ENCODE results near the gene PNMA6A.
"Not testable (repeated sequence)": the region's sequence is repeated elsewhere in the genome, so short reads cannot be mapped to it uniquely, and the experiment has no call there.

PNMA6A gene

DNA sequence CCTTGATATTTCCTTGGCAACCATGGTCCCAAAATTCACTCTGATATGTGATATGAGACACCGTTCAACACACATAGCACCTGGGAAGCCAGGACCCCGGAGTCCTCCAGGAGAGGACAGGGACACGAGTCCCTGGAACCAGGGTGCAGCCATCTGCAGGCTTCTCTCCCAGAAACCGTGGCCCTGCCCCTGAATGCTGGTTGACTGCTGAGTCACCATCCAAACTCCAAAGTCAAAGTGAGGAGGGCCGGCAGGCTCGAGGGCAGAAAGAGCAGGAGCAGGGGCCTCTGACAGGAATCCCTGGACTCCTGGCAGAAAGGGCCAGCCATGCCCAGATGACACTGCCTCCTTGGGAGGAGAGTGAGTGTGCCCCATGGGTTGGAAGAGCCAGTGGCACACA lies 6.9 kb upstream of the PNMA6A start:
- TF ChIP-seq, protein P1, sequence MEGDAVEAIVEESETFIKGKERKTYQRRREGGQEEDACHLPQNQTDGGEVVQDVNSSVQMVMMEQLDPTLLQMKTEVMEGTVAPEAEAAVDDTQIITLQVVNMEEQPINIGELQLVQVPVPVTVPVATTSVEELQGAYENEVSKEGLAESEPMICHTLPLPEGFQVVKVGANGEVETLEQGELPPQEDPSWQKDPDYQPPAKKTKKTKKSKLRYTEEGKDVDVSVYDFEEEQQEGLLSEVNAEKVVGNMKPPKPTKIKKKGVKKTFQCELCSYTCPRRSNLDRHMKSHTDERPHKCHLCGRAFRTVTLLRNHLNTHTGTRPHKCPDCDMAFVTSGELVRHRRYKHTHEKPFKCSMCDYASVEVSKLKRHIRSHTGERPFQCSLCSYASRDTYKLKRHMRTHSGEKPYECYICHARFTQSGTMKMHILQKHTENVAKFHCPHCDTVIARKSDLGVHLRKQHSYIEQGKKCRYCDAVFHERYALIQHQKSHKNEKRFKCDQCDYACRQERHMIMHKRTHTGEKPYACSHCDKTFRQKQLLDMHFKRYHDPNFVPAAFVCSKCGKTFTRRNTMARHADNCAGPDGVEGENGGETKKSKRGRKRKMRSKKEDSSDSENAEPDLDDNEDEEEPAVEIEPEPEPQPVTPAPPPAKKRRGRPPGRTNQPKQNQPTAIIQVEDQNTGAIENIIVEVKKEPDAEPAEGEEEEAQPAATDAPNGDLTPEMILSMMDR (IDR thresholded peaks at IDR 0.05; ENCODE audit: extremely low read depth, missing control alignments) = no peak

DNA sequence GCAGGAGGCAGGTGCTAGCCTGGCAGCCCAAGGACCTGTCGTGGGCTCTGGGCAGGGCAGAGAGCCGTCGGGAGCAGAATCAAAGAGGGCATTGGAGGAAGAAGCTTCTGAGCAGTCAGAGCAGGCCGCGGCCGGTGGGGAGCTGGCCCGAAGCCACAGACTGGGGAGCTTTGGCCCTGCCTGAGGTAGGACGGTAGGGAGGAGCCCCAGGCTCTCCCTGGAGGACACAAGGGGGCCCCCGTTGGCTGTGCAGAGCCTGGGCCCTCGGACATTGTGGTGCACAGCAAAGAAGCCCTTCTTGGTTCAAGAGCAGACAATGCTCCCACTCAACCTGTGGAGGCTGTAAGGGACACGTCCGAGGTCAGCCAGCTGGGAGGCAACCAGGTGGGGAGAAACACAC lies 5.9 kb upstream of the PNMA6A start:
- not testable (repeated sequence) for DNase-seq (ENCODE audit: low spot score)

More for the DNA sequence above, 6.9 kb upstream of the PNMA6A start:
- no peak for DNase-seq (ENCODE audit: low spot score)

DNA sequence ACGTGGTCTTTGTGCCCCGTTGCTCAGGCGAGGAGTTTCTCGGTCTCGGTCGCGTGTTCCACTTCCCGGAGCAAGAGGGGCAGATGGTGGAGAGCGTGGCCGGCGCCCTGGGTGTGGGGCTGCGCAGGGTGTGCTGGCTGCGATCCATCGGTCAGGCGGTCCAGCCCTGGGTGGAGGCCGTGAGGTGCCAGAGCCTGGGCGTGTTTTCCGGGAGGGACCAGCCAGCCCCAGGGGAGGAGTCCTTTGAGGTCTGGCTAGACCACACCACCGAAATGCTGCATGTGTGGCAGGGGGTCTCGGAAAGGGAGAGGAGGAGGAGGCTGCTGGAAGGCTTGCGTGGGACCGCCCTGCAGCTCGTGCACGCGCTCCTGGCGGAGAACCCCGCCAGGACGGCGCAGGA lies 1.1 kb downstream of the PNMA6A start:
- not testable (repeated sequence) for DNase-seq (ENCODE audit: low spot score)

DNA sequence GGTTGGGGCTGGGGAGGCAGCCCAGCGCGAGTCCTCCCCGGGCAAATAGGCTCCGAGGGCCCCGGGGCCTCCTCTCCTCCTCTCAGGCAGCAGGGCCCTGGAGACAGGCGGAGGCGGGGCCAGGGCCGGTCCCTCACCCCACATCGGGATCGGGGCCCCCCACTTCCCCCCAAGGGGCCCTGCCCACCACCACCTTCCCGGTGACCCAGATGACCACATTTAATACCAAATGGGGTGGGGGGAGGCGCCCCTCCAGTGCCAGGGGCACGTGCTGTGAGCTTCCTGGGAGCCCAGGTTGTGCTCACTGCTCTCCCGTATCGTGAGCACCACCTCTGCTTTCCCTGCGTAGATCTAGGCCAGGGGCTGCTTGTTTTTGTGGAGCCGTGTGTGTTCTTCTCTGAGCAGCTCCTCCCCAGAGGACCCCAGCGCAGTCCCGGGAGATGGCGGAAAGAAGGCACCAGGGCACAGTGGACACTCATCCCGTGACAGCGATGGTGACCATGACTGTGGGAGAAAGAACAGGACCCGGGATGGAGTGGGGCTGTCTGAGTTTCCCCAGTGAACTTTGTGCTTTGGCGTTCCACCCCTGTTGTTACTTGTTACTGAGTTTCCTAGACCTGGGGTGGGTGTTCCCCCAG lies 2.1 kb downstream of the PNMA6A start:
- no peak for DNase-seq (ENCODE audit: low spot score)
- TF ChIP-seq, protein P1 (IDR thresholded peaks at IDR 0.05; ENCODE audit: extremely low read depth, missing control alignments) = no peak

DNA sequence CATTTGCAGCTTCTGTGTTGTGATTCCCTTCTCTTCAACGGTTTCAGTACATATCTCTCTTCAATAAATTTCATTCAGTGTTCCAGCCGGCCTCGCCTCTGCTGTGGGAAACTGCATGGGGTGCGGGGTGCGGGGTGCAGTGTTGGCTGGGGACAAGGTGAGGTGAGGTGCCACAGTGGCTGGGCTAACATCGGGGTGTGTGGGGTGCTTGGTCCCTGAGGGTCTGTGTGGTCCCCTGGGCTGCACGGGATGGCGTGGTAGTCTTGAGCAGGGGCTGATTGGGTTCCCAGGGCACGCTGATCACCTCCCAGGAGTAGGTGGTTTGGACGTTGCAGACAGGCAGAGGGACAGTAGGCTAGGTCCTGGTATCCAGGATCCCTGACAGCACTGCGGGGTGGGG lies 2.7 kb downstream of the PNMA6A start:
- no peak for DNase-seq (ENCODE audit: low spot score)
- TF ChIP-seq, protein P1 (IDR thresholded peaks at IDR 0.05; ENCODE audit: extremely low read depth, missing control alignments) = no peak

DNA sequence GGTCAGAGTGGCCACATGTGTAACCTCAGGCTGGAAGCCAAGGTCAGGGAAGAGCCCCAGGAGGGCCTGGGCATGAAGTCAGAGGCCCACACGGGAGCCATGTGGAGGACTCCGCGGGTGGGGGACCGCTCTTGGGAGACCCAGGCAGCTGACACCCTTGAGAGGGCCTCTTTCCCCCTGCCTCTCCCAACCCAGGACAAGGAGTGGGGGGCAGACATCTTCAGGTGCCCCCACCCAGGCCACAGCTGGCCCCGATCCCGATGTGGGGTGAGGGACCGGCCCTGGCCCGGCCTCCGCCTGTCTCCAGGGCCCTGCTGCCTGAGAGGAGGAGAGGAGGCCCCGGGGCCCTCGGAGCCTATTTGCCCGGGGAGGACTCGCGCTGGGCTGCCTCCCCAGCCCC lies 3.1 kb downstream of the PNMA6A start:
- no peak for DNase-seq (ENCODE audit: low spot score)
- TF ChIP-seq, protein P1 (IDR thresholded peaks at IDR 0.05; ENCODE audit: extremely low read depth, missing control alignments) = no peak

DNA sequence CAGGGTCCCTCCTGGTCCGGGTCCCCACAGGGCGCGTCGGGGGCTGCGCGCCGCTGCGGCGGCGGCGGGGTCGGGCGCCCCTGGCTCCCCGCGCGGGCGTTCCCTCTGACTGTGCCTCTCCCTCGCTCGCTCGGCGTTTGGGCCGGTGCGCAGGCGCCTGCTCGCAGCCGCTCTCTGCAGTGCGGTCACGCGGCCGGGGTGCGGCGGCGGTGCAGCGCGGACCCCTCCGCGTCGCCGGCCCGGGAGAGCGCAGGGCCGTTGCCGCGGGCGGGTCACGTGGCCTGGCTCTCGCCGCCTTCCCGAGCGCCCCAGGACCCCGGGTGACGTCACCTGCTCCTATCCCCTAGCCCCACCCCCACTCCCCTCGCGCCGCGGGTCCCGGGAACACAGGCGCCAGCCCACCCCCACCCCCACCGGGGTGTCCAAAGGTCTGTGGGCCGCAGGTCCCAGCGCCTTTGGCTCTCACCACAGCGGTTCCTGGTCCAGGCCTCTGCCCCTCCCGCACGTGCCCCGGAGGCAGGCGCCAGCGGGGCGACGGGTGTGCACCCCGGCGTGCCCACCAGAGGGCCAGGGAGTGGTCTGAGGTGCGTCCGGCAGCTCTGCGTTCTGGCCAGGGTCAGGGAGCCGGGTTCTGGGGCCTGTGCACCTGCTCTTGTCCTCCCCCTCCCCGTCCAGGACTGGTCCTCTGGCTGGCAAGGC lies 5.3 kb downstream of the PNMA6A start:
- not testable (repeated sequence) for DNase-seq (ENCODE audit: low spot score)

DNA sequence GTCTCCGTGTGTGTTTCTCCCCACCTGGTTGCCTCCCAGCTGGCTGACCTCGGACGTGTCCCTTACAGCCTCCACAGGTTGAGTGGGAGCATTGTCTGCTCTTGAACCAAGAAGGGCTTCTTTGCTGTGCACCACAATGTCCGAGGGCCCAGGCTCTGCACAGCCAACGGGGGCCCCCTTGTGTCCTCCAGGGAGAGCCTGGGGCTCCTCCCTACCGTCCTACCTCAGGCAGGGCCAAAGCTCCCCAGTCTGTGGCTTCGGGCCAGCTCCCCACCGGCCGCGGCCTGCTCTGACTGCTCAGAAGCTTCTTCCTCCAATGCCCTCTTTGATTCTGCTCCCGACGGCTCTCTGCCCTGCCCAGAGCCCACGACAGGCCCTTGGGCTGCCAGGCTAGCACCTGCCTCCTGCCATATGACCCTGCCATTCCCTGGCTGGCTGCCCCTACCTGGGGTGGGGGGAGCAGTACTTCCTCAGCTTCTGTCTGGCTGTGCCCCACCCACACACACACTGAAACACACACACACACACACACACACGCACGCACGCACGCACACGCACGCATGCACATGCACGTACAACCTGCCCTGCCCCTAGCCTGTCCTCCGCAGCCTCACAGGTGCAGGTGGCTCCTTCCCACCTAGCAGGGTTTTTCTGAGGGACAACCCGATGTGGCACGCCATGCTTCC lies 11.1 kb downstream of the PNMA6A start:
- not testable (repeated sequence) for DNase-seq (ENCODE audit: low spot score)

DNA sequence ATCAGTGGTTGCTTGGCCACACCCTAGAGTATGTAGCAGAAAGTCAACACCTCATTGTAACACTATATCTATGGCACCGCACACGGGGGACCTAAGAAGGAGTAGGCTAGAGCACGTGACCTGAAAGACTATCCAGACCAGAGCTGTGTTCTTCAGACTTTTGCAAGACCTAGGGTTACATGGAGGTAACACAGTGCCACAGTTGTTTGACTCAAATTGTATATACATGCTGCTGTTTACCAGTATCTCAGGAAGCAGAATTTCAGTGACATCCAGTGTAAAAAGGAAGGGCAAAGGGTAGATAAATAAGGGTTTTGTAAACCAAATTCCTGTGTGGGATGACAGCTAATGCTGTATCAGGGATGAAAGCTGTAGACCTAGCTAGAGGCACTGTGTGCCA lies 30.2 kb downstream of the PNMA6A start:
- TF ChIP-seq, protein P1 (IDR thresholded peaks at IDR 0.05; ENCODE audit: extremely low read depth, missing control alignments) = no peak
- DNase-seq (ENCODE audit: low spot score) = no peak

DNA sequence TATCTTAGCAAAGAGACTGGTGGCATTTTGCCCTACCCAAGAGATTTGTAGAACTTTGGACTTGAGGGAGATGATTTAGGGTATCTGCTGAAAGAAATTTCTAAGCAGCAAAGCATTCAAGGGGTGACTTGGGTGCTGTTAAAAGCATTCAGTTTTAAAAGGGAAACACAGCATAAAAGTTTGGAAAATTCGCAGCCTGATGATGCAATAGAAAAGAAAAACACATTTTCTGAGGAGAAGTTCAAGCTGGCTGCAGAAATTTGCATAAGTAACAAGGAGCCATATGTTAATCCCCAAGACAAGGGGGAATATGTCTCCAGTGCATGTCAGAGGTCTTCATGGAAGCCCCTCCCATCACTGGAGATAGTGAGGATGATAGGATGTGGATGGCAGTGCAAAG lies 32.7 kb downstream of the PNMA6A start:
- DNase-seq (ENCODE audit: low spot score) = not testable (repeated sequence)

DNA sequence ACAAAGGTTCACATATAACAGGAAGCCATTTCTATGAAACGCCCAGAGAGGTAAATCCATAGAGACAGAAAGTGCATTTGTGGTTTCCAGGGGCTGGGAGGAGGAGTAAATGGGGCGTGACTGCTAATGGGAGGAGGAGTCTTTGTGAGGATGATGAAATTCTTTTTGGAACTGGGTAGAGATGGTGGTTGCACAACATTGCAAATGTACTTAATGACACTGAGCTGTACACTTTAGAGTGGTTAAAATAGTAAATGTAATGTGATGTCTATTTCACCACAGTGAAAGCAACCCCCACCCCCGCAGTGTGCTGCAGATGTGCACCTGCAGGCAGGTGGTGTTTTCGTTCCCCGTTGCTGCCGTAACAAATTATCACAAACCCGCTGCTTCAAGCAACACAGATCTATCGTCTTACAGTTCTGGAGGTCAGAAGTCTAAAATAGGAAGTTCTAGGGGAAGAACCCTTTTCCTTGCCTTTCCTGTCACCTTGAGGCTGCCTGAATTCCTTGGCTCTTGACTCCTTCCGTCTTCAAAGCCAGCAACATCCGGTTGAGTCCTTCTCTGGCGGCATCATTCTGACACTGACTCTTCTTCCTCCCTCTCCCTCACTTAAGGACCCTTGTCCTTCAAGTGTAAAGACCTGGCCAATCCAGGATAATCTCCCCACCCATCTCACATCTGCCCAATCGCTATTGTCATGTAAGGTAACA lies 34.0 kb downstream of the PNMA6A start:
- not testable (repeated sequence) for DNase-seq (ENCODE audit: low spot score)

DNA sequence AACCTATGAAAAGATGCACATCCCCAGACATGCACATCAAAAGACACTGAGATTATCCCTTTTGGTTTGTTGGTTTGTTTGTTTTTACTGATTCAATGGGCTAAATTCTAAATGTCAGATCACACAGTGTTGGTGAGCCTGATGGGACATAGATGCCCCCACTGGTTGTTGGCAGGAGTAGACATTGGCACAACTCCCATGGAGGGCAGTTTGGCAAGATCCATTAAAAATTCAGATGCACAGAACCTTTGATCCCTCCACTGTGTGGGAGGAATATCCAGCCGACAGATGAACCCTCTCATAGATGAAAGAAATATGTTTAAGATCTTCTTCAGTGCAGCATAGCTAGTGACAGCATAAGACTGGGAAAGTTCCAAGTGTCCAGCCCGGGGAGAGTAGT lies 38.5 kb downstream of the PNMA6A start:
- not testable (repeated sequence) for DNase-seq (ENCODE audit: low spot score)

DNA sequence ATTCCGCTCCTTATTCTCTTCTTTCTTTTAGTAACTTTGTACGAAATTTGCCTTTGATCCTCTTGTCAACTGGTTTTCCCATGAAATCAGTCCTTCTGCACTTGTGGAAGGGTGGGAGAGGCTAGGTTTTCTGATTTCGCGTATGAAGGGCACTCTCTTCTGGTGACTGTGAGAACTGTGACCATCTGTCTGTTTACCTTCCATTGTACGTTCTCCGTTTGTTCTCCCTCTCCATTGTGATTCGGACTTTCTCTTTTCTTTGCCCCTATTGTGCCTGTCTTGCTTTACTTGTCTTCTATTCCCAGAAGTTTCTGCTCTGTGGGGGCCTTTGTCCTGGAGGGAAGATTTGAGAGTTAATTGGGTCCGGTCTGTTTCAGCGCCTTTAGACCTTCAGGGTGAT lies 41.6 kb downstream of the PNMA6A start:
- not testable (repeated sequence) for DNase-seq (ENCODE audit: low spot score)

DNA sequence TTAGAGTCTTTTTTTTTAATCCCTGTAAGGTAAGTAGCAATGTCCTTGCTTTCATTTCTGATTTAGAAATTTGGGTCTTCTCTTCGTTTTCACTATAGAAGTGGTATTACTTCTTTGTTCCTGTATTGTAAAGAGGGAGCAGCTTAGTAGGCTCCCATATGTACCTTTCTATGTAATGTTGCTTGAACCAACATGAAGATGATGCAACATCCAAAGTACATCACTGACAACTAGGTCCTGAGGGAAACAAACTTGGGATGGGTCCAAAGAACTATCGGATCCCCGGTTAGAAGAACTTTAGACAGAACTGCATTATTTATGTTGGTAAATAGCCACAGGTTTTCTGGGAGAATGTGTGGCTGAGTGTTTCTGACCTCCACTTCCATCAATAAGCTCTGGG lies 45.5 kb downstream of the PNMA6A start:
- DNase-seq (ENCODE audit: low spot score) = not testable (repeated sequence)
